GM19395 (cell line): ENCODE results near the gene WLS.
A peak's percentile ranks its signal among the peaks of the same experiment; 100 is the strongest.
"Not testable (repeated sequence)": the region's sequence is repeated elsewhere in the genome, so short reads cannot be mapped to it uniquely, and the experiment has no call there.

Source experiments
- ATAC-seq: cut with Tn5 transposase; IDR thresholded peaks from one replicate; pipeline ENCODE4 v1.9.1; 2021; ENCODE audit warnings: mild to moderate bottlenecking, moderate library complexity; ENCODE audit not compliant: unreplicated experiment

The WLS gene

DNA sequence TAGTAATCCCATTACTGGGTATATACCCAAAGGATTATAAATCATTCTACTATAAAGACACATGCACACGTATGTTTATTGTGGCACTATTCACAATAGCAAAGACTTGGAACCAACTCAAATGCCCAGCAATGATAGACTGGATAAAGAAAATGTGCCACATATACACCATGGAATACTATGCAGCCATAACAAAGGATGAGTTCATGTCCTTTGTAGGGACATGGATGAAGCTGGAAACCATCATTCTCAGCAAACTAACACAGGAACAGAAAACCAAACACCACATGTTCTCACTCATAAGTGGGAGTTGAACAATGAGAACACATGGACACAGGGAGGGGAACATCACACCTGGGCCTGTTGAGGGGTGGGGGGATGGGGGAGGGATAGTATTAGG, 60.5 kb downstream of the WLS start:
- not testable (repeated sequence) for ATAC-seq

DNA sequence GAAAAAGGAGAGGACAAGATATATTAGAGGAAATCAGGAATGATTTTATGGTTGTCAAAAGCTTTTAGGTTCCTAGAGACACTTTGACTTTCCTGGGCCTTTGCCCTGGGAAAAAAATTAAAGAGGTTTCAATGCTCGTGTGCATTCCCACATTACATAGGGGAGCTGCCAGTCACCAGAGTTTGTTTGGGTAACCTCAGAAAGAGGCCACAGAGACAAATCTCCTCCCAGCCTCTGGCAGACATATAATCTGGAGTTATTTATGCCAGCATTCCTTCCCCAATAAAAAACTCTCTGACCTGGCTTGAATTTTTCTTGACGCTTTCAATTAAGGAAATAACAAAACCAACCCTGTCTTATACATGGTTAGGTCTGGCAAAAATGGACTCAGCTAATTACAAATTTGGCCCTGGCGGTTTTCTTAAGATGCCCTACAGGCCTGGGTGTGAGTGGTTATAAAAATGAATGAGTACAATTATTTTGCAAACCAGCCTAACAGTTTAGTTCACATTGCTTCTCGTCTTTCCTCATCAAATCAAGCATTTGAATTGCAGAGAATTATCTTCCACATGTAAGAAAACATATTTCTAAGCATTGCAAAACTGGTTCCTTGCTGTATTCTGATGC, 63.7 kb downstream of the WLS start:
- ATAC-seq: no peak

GRCh38 chr1:68167211-68167610, 65.1 kb downstream of the WLS start:
- ATAC-seq: no peak

- ATAC-seq: no peak
These were observed 66.0 kb downstream of the WLS start for GRCh38 chr1:68166348-68166747.

DNA sequence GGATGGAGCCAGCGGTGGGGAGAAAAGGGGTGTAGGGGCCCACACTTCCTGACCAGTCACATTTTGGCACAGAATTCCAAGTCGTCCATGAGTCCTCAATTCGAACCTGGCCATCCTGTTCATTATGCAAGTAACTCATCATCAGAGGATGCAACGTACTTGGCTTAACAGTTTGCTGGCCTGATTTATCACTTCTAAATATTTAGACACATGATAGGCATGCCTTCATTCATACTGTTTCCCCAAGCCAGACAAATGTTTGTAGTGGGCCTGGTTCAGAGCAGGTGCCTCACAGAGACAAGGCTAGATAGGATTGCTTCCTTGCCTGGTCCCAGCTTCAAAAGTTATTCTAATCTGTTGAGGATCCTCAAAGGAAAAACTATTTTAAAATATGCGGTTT, 66.7 kb downstream of the WLS start:
- no peak for ATAC-seq

DNA sequence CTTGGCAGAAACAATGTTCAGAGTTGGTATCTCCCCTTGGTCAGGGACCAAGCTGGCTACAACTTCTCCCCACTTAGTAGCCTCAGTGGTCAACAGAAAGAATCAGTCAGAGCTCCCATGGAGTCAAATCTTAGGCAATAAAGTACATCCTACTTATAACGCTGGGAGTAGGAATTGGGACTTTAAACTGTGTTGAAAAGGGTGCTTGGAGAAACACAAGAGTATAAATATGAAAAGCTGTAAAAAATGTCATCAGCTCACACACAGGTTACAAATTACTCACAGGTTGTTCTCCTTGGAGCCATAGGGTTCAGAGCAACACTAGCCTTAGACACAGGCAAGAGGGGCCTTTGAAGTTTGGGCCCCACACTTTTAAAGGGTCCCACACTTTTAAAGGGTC, 67.4 kb downstream of the WLS start:
- ATAC-seq: no peak

DNA sequence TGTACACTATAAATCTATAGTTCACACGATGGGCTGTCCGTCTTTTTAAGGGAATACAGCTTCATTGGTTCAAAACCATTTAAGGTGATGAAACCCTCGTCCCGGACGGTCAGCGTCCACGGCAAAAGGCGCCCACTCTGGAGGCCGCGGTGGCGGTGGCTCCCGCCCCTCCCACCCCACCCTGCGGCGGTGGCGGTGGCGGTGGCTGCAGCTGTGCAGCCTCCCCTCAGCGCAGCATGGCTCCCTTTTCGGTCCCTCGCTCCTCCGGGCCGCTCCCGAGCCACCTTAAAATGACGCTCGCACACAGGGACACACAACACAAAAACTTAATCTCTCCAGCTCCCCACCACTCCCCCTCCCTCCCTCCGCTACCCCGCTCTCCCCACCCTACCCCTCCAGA, 69.1 kb downstream of the WLS start:
- no peak for ATAC-seq

DNA sequence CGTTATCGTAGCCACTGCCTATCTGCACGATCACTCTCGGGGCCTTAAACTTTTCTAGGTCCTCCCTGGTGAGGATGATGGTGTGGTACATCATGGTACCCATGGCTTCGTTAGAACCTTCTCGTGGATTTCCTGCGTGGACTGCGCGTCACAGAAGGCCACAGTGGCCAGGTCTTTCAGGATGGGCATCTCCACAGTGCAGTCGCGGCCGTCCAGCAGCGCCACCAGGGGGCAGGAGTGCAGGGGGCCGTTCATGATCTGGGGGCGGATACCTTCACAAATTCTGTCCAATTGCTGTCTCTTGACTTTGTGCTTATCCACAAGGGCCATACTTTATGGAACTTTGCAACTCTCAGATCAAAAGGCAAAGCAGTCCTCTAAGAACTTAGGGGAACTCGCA, 69.6 kb downstream of the WLS start:
- no peak for ATAC-seq

- ATAC-seq: not testable (repeated sequence)
These were observed 70.7 kb downstream of the WLS start for GRCh38 chr1:68161672-68162071.

DNA sequence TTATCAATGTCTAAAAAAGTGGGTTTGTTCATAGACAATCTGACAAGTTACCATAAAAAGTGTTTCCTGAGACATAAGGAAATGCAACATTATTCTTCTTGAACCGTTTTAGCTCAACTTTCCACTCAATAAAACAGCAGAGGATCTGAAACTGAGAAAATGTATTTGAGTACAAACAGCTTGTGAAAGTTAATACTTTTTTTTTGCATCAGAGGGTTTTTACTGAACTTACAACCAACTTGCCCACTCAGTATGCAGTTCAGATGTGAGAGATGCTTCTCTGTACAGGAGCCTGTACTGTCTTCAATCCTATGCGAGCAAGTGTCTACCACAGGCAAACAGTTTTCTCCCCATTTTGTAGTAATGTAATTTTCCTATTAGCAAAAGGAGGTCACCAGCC, 71.4 kb downstream of the WLS start:
- ATAC-seq: peak; percentile 94

DNA sequence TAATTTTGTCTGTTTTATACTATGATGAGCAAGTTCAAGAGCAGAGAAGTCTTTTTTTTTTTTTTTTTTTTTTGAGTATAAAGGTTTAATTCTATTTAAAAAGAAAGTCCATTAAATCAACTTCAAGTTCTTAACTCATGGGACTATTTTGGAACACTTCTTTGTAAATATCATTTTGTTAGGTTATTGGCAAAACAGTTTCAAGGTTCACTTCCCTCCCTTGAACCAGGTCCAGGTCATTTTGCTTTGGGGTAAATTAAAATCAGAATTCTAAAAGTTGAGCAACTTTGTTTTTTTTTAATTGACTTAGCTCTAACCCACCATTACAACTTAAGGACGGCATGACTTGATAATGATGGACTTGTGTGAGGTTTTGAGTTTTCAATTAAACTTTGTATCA, 72.3 kb downstream of the WLS start:
- ATAC-seq: no peak

DNA sequence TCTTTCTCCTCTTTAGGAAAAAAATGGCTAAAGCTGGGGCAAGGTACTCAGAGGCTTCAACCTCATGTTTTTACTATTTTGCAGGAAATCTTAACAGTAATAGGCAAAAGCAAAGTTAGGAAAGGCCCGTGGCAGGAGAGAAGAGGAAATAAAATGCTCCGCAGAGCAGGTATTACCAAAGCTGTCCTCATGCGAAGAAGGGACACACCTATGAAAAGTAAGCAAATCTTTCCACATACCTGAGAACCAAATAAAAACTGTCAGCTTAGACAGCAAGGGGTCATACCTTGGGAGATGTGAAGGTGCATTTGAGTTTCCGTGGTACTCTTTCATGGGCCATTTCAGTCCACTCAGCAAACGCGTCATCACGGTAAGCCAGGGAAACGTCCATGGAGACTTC, 73.5 kb downstream of the WLS start:
- ATAC-seq: no peak

GRCh38 chr1:68157416-68157815, 74.9 kb downstream of the WLS start:
- no peak for ATAC-seq

GRCh38 chr1:68151690-68152089, 80.6 kb downstream of the WLS start:
- no peak for ATAC-seq

GRCh38 chr1:68149907-68150306, 82.4 kb downstream of the WLS start:
- ATAC-seq: no peak

DNA sequence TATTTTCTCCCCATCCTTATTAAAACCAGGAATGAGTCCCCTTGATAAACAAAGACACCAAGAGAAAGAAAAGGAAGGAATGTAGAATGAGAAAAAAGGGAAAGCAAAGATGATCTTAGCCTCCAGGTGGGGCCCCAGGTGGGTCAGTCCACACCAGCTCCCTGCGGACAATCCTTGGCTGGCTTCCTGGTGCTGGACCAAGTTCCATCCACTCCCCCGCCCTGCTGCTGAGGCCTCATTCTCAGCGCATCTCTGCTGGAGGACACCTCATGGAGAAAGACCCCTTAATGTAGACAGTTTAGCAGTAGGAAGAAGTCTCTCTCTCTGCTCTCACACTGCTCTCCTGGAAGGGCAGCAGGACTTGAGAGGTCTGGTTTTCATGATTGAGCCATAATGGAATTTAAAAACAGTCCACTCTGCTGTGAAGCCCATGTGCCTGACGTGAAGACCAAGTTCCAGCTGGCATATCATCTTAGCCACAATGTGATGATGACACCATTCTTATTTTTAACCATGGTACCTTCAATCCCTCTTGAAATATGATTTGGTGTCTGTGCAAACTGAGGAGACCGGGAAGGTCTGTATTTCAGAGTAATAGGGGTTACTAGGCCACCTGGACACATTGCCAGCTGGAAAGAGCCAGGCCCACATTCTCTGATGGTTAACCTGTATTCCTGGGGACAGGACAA, 83.1 kb downstream of the WLS start:
- no peak for ATAC-seq

DNA sequence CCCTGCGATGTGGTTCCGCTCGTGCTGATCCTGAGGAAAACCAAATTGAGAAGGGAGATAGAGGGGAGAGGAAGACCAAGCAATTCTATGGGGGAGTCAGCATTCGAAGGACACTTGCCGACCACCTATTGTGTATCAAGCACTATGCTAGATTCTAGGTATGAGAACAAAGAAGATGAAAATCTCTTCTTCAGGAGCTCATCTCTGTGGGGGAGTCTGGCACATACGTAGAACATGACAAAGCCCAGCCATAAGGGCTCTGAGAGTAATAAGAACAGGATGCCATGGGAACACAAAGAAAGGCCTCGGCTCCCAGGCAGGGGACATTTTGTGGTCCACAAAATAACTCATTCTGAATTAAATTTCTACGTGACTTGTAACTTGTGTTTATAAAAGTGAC, 83.7 kb downstream of the WLS start:
- no peak for ATAC-seq

DNA sequence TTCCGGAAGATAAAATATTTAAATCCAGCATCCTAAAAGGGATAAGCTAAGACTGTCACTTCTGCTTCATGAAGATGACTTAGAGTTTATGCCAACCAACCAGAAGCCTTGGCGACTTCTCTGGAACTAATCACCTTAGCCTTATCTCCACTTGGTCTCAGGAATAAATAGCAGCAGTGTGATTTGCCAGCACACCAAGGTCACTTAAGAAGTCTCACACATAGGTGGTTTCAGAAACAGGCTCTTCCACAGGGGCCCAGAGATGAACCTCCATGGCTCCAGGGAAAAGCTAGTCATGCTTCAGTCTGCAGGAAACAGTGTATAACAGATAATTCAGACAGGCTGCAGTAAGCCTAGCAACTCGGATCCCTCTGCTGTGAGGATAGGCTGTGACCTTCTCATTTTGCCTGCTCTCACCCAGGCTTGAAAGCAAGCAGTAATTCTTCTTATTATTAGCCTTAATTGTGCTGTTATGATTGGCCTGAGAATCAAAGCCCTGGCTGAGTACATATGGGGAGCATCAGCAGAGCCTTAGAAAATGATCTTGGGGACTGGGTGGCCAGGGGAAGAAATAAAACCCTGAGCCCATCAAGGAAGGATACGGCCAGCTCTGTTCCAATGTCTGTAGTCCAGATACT, 84.7 kb downstream of the WLS start:
- no peak for ATAC-seq

DNA sequence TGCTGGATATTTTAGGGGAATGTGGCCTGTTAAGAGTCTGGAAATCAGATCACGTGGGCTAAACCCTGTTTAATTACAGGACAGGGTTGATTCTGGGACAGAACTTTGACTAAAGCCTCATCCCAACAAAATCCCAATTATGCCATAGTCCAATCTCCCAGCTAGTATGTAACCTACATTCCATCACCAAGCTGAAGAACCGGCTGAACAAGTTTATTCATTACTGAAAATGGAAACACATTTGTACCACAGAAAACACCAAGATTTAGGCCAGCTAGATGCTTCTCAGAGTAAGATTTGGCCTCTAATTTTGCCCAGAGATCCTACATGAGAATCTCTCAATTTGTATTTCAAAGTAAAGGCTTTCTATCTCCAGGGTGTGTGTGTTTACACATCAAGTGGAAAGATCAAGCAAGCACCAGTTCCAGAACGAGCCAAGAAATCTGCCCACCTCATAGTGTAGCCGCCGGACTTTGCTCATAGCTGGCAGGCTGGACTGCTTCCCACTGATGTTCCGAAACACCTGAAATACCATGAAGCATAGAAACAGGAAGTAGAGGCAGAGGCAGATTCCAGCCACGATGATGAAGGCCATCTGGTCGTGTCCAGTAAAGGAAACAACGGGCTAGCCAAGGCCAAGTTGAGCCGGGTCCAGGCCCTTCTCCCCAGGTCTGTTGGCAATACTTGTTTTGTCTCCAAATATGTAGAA, 86.8 kb downstream of the WLS start:
- no peak for ATAC-seq

DNA sequence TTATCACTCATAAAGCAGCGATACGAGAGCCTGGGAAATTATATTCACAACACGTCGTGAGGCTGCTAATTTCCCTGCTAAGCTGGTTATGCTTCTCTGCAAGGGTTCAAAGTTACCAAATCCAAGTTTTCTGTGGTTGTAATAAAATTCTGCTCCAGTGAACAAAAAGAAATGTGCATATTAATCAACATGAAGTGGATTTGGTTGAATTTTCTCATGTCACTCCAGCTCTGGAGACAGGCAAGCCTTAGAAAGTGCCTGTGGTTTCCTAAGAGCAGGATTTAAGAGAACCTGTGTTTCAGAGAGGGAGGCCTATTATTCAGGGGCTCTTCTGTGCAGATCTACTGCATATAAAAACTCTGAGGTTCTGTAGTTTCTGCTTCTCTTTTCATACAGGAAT, 87.5 kb downstream of the WLS start:
- ATAC-seq: no peak

- no peak for ATAC-seq
These were observed 88.7 kb downstream of the WLS start for GRCh38 chr1:68143633-68144032.

- ATAC-seq: no peak
These were observed 89.9 kb downstream of the WLS start for GRCh38 chr1:68142461-68142860.
